ENCODE data around the gene SIGLEC12.

DNA sequence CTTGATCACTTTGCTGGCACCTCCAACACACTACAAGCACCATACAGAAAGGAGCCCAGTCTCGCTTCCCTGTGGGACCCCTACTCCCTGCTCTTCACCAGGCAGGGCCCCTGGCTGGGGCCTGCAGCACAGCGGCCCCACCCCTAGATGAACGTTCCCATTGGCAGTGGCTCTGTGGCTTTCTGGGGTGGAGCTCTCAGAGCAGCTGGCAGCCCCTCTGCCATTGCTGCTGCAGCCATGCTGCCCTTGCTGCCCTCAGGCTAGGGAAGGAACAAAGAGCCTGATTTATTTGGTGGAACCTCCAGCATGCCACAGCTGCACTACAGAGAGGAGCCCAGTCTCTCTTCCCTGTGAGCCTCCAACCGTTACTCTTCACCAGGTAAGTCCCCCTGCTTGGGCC, 24.1 kb upstream of the SIGLEC12 start:
- TF ChIP-seq CTCF (IDR thresholded peaks at IDR 0.05) (no peak), EZH2 (IDR thresholded peaks at IDR 0.05; ENCODE audit: borderline replicate concordance, insufficient read depth, low read depth, low read length, poor library complexity, severe bottlenecking) (no peak)
